Stomach (tissue), 9 donors: ENCODE measurements around the gene BMP6. TPM values are rescaled to one million over a fixed set of nuclear protein-coding genes. Genes with fewer than 3 reads are reported as not detected.

Source experiments
- DNase-seq, 2 donors: peaks; one replicate each; pipeline versions ENCODE4 v3.0.0 to v3.0.0-alpha.2; 2013 to 2019
- H3K27ac ChIP-seq, 5 donors: fragments of 200-600 bp in 4 of 5; sonication (generic) in 4 of 5; one replicate each; pipeline ENCODE4 v1.5.1; 2013 to 2019; ENCODE audit warnings: mild to moderate bottlenecking in 1 of 5, moderate library complexity in 1 of 5
- H3K27me3 ChIP-seq, 3 donors: fragments of 200-600 bp; sonication (generic); one replicate each; pipeline ENCODE4 v1.5.1; 2017 to 2019; ENCODE audit warnings: mixed run types in 1 of 3
- H3K36me3 ChIP-seq, 4 donors: fragments of 200-600 bp; sonication (generic); 1 replicate in 3 of 4; 2 replicates in 1 of 4; pipeline ENCODE4 v1.5.1; 2016 to 2019
- H3K4me1 ChIP-seq, 4 donors: fragments of 200-600 bp; sonication (generic); one replicate each; pipeline ENCODE4 v1.5.1; 2016 to 2019
- H3K4me3 ChIP-seq, 4 donors: fragments of 200-600 bp; sonication (generic) in 3 of 4; one replicate each; pipeline ENCODE4 v1.5.1; 2016 to 2019; ENCODE audit warnings: mild to moderate bottlenecking in 1 of 4
- H3K9me3 ChIP-seq, 4 donors: fragments of 200-600 bp; sonication (generic); one replicate each; pipeline ENCODE4 v1.5.1; 2016 to 2019
- EP300 ChIP-seq: sonication (generic); formaldehyde crosslinking; IDR thresholded peaks from one replicate; pipeline ENCODE4 v1.6.1; 2017; ENCODE audit warnings: antibody characterized with exemption
- POLR2A ChIP-seq, 4 donors: fragments of 450-650 bp; IDR thresholded peaks; one replicate each; pipeline ENCODE4 v1.6.1; 2016; ENCODE audit warnings: antibody characterized with exemption in 4 of 4, control low read depth in 2 of 4, mild to moderate bottlenecking in 1 of 4, moderate library complexity in 1 of 4
- POLR2AphosphoS5 ChIP-seq, 3 donors: sonication (generic); formaldehyde crosslinking; IDR thresholded peaks; one replicate each; pipeline ENCODE4 v1.6.1; 2016; ENCODE audit warnings: antibody characterized with exemption in 3 of 3
- WGBS, 5 donors: extraction: QIAGEN DNeasy Blood & Tissue Kit in 3 of 5; methylation state at CpG; one replicate each; pipeline versions ENCODE4 v1.1.5 to v1.1.7; 2013 to 2018; 5-methylcytosine and 5-hydroxymethylcytosine counted together
- intact Hi-C: fragments of 100-400 bp; cut with DNase I; formaldehyde crosslinking; loops from one replicate; pipeline ENCODE4 v1.15.1; 2023; ENCODE audit warnings: low total_unique reads
- polyA plus RNA-seq, 3 donors: library from polyadenylated mRNA; stranded (reverse); fragments of 200-250 nt; gene quantifications; one replicate each; pipeline ENCODE4 v1.2.3, GENCODE V29; 2013
- total RNA-seq, 5 donors: library from RNA; depleted of rRNA; stranded (reverse); fragments of >200 nt; gene quantifications; one replicate each; pipeline versions ENCODE4 v1.1.0 to v1.2.3, GENCODE V29; 2014 to 2016
- TF ChIP-seq, protein P1 (sequence below), 7 experiments: fragments of 450-650 bp in 4 of 7; fragments of 200-600 bp in 3 of 7; sonication (generic) in 3 of 7; IDR thresholded peaks; one replicate each; pipeline ENCODE4 v1.5.1; 2016 to 2019; ENCODE audit warnings: antibody characterized with exemption in 7 of 7, control low read depth in 2 of 7, mild to moderate bottlenecking in 1 of 7
- donor health status: healthy with polysubstance abuse.
- donor health status: Bipolar disorder and iron deficiency.
- donor health status: healthy.

The BMP6 gene
- total and polyA plus RNA-seq, 8 donors: 0.50 to 15.8 (median 2.7) TPM; not detected in 1

DNA sequence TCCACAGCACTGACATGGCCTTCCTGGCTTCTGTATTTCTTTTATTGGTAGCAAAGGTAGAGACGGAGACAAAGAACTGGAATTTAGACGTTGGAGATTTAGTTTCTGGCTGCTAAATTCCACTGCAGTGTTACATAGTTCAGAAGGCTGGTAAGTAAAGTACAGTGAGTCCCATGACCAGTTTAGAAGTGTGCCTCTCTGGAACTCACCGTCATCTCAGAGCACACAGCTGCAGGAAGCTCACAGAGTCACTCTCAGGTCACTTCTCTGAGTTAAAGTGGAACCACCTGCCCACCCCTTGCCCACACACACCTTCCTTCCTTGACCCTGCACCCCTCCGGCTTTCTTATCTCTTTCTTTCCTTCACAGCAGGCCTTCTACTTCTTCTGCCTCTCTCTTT is 19.6 kb upstream of the BMP6 start:
- Histone ChIP-seq H3K9me3 (peaks cover 0 to 5% (median 0%) of the 10 kb centered on the region in 4 donors), H3K36me3 (no peaks in the 10 kb centered on the region), H3K4me3 (no peak overlapping the region), H3K27me3 (no peaks in the 10 kb centered on the region), H3K4me1 (no peaks in the 10 kb centered on the region), H3K27ac (no peak overlapping the region)
- TF ChIP-seq POLR2A (IDR thresholded peaks at IDR 0.05) (no peak), POLR2AphosphoS5 (IDR thresholded peaks at IDR 0.05) (no peak), EP300 (no peak)
- TF ChIP-seq, protein P1, sequence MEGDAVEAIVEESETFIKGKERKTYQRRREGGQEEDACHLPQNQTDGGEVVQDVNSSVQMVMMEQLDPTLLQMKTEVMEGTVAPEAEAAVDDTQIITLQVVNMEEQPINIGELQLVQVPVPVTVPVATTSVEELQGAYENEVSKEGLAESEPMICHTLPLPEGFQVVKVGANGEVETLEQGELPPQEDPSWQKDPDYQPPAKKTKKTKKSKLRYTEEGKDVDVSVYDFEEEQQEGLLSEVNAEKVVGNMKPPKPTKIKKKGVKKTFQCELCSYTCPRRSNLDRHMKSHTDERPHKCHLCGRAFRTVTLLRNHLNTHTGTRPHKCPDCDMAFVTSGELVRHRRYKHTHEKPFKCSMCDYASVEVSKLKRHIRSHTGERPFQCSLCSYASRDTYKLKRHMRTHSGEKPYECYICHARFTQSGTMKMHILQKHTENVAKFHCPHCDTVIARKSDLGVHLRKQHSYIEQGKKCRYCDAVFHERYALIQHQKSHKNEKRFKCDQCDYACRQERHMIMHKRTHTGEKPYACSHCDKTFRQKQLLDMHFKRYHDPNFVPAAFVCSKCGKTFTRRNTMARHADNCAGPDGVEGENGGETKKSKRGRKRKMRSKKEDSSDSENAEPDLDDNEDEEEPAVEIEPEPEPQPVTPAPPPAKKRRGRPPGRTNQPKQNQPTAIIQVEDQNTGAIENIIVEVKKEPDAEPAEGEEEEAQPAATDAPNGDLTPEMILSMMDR (IDR thresholded peaks at IDR 0.05): no peak
- no peak for DNase-seq
- intact Hi-C loops: no loop called here
- WGBS, 5 donors: 47 to 66% (median 58%) methylated on average over 4 of the region's 4 CpGs

DNA sequence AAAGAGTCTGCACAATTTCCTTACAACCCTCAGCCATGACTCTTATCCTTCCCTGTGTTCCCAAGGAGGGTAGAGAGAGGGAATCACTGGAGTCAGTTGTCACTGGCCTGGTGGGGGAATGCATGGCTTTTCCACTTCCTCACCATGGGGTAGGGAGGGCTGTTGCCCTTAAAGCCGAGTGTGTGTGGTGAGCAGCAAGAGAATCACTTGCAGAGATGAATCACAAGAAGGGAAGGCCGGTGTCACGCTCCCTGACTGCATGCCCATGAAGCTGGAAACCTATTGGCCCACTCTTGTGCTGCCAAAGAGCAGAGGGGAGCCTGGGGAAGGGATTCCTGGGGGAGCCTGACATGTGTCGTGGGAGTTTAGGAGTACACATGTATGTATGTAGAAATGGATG is 18.1 kb upstream of the BMP6 start:
- Histone ChIP-seq H3K4me3 (no peak overlapping the region), H3K9me3 (peaks cover 0 to 5% (median 0%) of the 10 kb centered on the region in 4 donors), H3K27me3 (no peaks in the 10 kb centered on the region), H3K36me3 (no peaks in the 10 kb centered on the region), H3K27ac (no peak overlapping the region), H3K4me1 (no peaks in the 10 kb centered on the region)
- intact Hi-C loops: no loop called here
- no peak for TF ChIP-seq EP300
- TF ChIP-seq POLR2AphosphoS5 (IDR thresholded peaks at IDR 0.05): no peak
- TF ChIP-seq POLR2A (IDR thresholded peaks at IDR 0.05): no peak
- TF ChIP-seq, protein P1 (IDR thresholded peaks at IDR 0.05): no peak
- WGBS, 5 donors: 86 to 99% (median 91%) methylated on average over 4 of the region's 4 CpGs
- no peak for DNase-seq

DNA sequence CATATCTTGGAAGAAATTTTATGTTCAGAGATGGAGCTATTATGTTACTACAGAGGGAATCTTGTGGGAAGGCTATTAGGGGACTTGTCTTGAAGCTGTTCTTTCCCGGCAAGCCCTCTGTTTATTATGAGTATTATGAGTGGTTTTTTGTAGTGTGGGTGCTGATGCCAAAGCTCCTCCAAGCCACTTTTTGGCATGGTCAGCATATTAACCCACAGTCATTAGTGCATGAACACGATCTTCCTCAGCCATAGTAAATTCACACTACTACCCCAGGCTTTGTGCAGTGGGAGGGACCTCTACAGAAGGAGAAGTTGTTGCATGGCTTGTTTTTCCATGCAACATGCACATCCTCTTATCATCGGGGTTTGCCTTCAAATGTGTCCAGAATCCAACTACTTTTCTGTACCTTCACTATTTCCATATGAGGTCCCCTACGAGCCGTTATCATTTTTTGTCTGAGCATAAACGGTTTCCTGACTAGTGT is 6.5 kb upstream of the BMP6 start:
- Histone ChIP-seq H3K4me3 (no peak overlapping the region), H3K4me1 (peaks cover 0 to 8% (median 2%) of the 10 kb centered on the region in 4 donors), H3K27ac (no peak overlapping the region), H3K36me3 (no peaks in the 10 kb centered on the region), H3K27me3 (peaks cover 0 to 28% (median 0%) of the 10 kb centered on the region in 3 donors), H3K9me3 (peaks cover 0 to 7% (median 3%) of the 10 kb centered on the region in 4 donors)
- no peak for DNase-seq
- intact Hi-C loops: no loop called here
- TF ChIP-seq EP300 (no peak), POLR2AphosphoS5 (IDR thresholded peaks at IDR 0.05) (no peak), POLR2A (IDR thresholded peaks at IDR 0.05) (no peak)
- TF ChIP-seq, protein P1 (IDR thresholded peaks at IDR 0.05): no peak
- WGBS, 5 donors: 59 to 70% (median 69%) methylated on average over 6 of the region's 6 CpGs

DNA sequence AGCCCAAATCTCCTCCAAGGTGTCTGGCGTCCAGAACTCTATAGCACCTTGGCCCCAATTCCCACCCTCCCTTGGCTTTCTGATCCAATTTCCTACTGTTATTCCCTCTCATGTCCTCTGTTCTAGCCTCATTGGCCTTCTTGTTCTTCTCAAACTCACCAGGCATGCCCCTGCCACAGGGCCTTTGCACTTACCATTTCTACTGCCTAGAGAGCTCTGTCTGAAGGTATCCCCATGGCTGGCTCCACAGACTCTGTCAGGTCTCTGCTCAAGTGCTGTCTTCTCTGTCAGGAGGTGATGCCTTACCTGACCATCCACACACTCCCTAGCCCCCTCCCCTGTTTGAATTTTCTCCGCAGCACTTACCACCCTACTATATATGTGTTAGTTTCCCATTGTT is 5.6 kb upstream of the BMP6 start:
- Histone ChIP-seq H3K27ac (no peak overlapping the region), H3K4me1 (peaks cover 0 to 10% (median 3%) of the 10 kb centered on the region in 4 donors), H3K36me3 (no peaks in the 10 kb centered on the region), H3K27me3 (peaks cover 0 to 38% (median 0%) of the 10 kb centered on the region in 3 donors), H3K9me3 (peaks cover 0 to 7% (median 3%) of the 10 kb centered on the region in 4 donors), H3K4me3 (no peak overlapping the region)
- TF ChIP-seq EP300 (no peak), POLR2A (IDR thresholded peaks at IDR 0.05) (no peak), POLR2AphosphoS5 (IDR thresholded peaks at IDR 0.05) (no peak)
- TF ChIP-seq, protein P1 (IDR thresholded peaks at IDR 0.05): no peak
- 88 to 97% (median 93%) methylated on average over 2 of the region's 2 CpGs for WGBS, 5 donors
- DNase-seq: no peak
- intact Hi-C loops: loop anchor here (5.0 kb wide), 1 partner anchor 272 kb away; no protein-coding TSS in a partner anchor
